ENCODE measurements around the gene CELF2. TPM values are rescaled to one million over a fixed set of nuclear protein-coding genes. Genes with fewer than 3 reads are reported as not detected.

CELF2 gene
- total RNA-seq, 3 donors from 2014 or later (not counting 1 experiment from before 2014, with no cell fraction given), result 282 to 298 (median 295) TPM

- Mint-ChIP-seq H3K27me3 (ENCODE audit: low read depth in 2 of 2) (peaks cover 0 to 18% of the 10 kb centered on the region in 2 donors), H3K4me1 (no peaks in the 10 kb centered on the region), H3K4me3 (no peak overlapping the region), H3K27ac (no peak overlapping the region), H3K9me3 (no peaks in the 10 kb centered on the region), H3K36me3 (no peaks in the 10 kb centered on the region)
- ATAC-seq (no peak), DNase-seq (no peak)
- intact Hi-C loops (cut with micrococcal nuclease), result no loop called here
- H3K9me3 ChIP-seq (ENCODE audit: control insufficient read depth, insufficient read depth, low read length), result no peaks in the 10 kb centered on the region
- H3K4me3 ChIP-seq (ENCODE audit: low read length), result no peak overlapping the region
- no peak overlapping the region for H3K27ac ChIP-seq (ENCODE audit: low read length)
- H3K36me3 ChIP-seq (ENCODE audit: control insufficient read depth, insufficient read depth, low read length), result no peaks in the 10 kb centered on the region
- WGBS (ENCODE audit: insufficient coverage), result 55% methylated on average over 3 of the region's 3 CpGs
- H3K27me3 ChIP-seq (ENCODE audit: control insufficient read depth, insufficient read depth, low read length), result no peaks in the 10 kb centered on the region
- no peaks in the 10 kb centered on the region for H3K4me1 ChIP-seq (ENCODE audit: control insufficient read depth, insufficient read depth, low read length)
- no peak for TF ChIP-seq CTCF (IDR thresholded peaks at IDR 0.05)
Measured at GRCh38 chr10:11081408-11081807, 63.7 kb downstream of the CELF2 start.

- H3K9me3 Mint-ChIP-seq, result no peaks in the 10 kb centered on the region
- H3K27me3 Mint-ChIP-seq (ENCODE audit: low read depth in 2 of 2), result peaks cover 0 to 7% of the 10 kb centered on the region in 2 donors
- no peaks in the 10 kb centered on the region for H3K36me3 Mint-ChIP-seq
- intact Hi-C loops (cut with micrococcal nuclease), result no loop called here
- Histone ChIP-seq H3K27me3 (ENCODE audit: control insufficient read depth, insufficient read depth, low read length) (no peaks in the 10 kb centered on the region), H3K4me3 (ENCODE audit: low read length) (no peak overlapping the region), H3K36me3 (ENCODE audit: control insufficient read depth, insufficient read depth, low read length) (no peaks in the 10 kb centered on the region), H3K27ac (ENCODE audit: low read length) (no peak overlapping the region), H3K9me3 (ENCODE audit: control insufficient read depth, insufficient read depth, low read length) (no peaks in the 10 kb centered on the region), H3K4me1 (ENCODE audit: control insufficient read depth, insufficient read depth, low read length) (no peaks in the 10 kb centered on the region)
- H3K4me3 Mint-ChIP-seq, result no peak overlapping the region
- 0% methylated on average over 1 of the region's 1 CpG for WGBS (ENCODE audit: insufficient coverage)
- no peaks in the 10 kb centered on the region for H3K4me1 Mint-ChIP-seq
- H3K27ac Mint-ChIP-seq, result no peak overlapping the region
- DNase-seq (no peak), ATAC-seq (no peak)
- TF ChIP-seq CTCF (IDR thresholded peaks at IDR 0.05), result no peak
Measured at GRCh38 chr10:11082526-11082925, 64.9 kb downstream of the CELF2 start.

GRCh38 chr10:11083051-11083450 lies 65.4 kb downstream of the CELF2 start:
- Histone ChIP-seq H3K4me1 (ENCODE audit: control insufficient read depth, insufficient read depth, low read length) (no peaks in the 10 kb centered on the region), H3K36me3 (ENCODE audit: control insufficient read depth, insufficient read depth, low read length) (no peaks in the 10 kb centered on the region), H3K4me3 (ENCODE audit: low read length) (no peak overlapping the region), H3K27me3 (ENCODE audit: control insufficient read depth, insufficient read depth, low read length) (no peaks in the 10 kb centered on the region), H3K27ac (ENCODE audit: low read length) (no peak overlapping the region), H3K9me3 (ENCODE audit: control insufficient read depth, insufficient read depth, low read length) (no peaks in the 10 kb centered on the region)
- Mint-ChIP-seq H3K36me3 (no peaks in the 10 kb centered on the region), H3K4me1 (no peaks in the 10 kb centered on the region), H3K27ac (no peak overlapping the region), H3K9me3 (no peaks in the 10 kb centered on the region), H3K4me3 (no peak overlapping the region), H3K27me3 (ENCODE audit: low read depth in 2 of 2) (peaks cover 0 to 7% of the 10 kb centered on the region in 2 donors)
- DNase-seq, result no peak
- intact Hi-C loops (cut with micrococcal nuclease), result no loop called here
- TF ChIP-seq CTCF (IDR thresholded peaks at IDR 0.05), result no peak
- WGBS (ENCODE audit: insufficient coverage), result 95% methylated on average over 6 of the region's 6 CpGs
- ATAC-seq, result no peak

GRCh38 chr10:11085545-11085944 lies 67.9 kb downstream of the CELF2 start:
- Histone ChIP-seq H3K36me3 (ENCODE audit: control insufficient read depth, insufficient read depth, low read length) (no peaks in the 10 kb centered on the region), H3K27me3 (ENCODE audit: control insufficient read depth, insufficient read depth, low read length) (no peaks in the 10 kb centered on the region), H3K4me1 (ENCODE audit: control insufficient read depth, insufficient read depth, low read length) (no peaks in the 10 kb centered on the region), H3K4me3 (ENCODE audit: low read length) (no peak overlapping the region), H3K9me3 (ENCODE audit: control insufficient read depth, insufficient read depth, low read length) (no peaks in the 10 kb centered on the region), H3K27ac (ENCODE audit: low read length) (no peak overlapping the region)
- intact Hi-C loops (cut with micrococcal nuclease), result no loop called here
- H3K36me3 Mint-ChIP-seq, result no peaks in the 10 kb centered on the region
- no peaks in the 10 kb centered on the region for H3K4me1 Mint-ChIP-seq
- ATAC-seq (no peak), DNase-seq (no peak)
- no peak overlapping the region for H3K27ac Mint-ChIP-seq
- TF ChIP-seq CTCF (IDR thresholded peaks at IDR 0.05), result no peak
- H3K27me3 Mint-ChIP-seq (ENCODE audit: low read depth in 2 of 2), result peaks cover 0 to 7% of the 10 kb centered on the region in 2 donors
- H3K9me3 Mint-ChIP-seq, result no peaks in the 10 kb centered on the region
- H3K4me3 Mint-ChIP-seq, result no peak overlapping the region
- 88% methylated on average over 4 of the region's 4 CpGs for WGBS (ENCODE audit: insufficient coverage)
